ENCODE data around the gene TMEM132D. TPM values are rescaled to one million over a fixed set of nuclear protein-coding genes. Genes with fewer than 3 reads are reported as not detected.

Gene TMEM132D
- total RNA-seq, 2 experiments from 2014 or later, result not detected

DNA sequence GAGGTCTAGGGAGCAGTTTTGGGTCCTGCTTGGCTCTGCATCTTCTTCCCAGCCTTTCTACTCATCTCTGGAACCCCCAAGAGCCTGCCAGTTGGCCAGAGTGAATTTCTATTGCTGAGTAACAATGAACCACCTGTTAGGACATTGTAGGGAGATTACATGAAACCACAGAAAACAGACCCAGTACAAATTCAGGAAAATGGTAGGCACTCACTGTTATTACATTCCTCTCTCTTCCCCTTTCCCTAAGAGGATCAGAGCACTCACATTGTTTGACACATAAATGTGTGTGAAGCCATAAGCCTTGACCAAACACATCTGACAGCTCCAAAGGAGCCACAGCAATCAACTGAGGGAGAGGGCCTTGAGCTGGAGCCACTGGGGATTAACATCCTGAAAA, 216.1 kb downstream of the TMEM132D start:
- DNase-seq (ENCODE audit: low spot score), result no peak
- Histone ChIP-seq H3K79me2 (ENCODE audit: insufficient read depth, low read depth, low read length) (no peaks in the 10 kb centered on the region), H3K4me2 (ENCODE audit: low read length) (no peak overlapping the region), H4K20me1 (ENCODE audit: insufficient read depth, low read length) (no peaks in the 10 kb centered on the region), H3K36me3 (ENCODE audit: insufficient read depth, low read length) (no peaks in the 10 kb centered on the region), H3K9me3 (ENCODE audit: low read length) (no peaks in the 10 kb centered on the region), H3K9me2 (ENCODE audit: insufficient read depth, low read length) (no peaks in the 10 kb centered on the region), H3K27ac (ENCODE audit: low read depth, low read length, poor library complexity, severe bottlenecking) (no peak overlapping the region), H3K4me3 (ENCODE audit: low read depth, low read length, poor library complexity, severe bottlenecking) (no peak overlapping the region), H2AFZ (ENCODE audit: low read length) (no peak overlapping the region), H3K4me1 (ENCODE audit: insufficient read depth, low read length, poor library complexity, severe bottlenecking) (no peaks in the 10 kb centered on the region)
- TF ChIP-seq, protein P1, sequence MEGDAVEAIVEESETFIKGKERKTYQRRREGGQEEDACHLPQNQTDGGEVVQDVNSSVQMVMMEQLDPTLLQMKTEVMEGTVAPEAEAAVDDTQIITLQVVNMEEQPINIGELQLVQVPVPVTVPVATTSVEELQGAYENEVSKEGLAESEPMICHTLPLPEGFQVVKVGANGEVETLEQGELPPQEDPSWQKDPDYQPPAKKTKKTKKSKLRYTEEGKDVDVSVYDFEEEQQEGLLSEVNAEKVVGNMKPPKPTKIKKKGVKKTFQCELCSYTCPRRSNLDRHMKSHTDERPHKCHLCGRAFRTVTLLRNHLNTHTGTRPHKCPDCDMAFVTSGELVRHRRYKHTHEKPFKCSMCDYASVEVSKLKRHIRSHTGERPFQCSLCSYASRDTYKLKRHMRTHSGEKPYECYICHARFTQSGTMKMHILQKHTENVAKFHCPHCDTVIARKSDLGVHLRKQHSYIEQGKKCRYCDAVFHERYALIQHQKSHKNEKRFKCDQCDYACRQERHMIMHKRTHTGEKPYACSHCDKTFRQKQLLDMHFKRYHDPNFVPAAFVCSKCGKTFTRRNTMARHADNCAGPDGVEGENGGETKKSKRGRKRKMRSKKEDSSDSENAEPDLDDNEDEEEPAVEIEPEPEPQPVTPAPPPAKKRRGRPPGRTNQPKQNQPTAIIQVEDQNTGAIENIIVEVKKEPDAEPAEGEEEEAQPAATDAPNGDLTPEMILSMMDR (conservative IDR thresholded peaks at IDR 0.05; ENCODE audit: low read length), result no peak
- TF ChIP-seq EZH2phosphoT487 (IDR thresholded peaks at IDR 0.05; ENCODE audit: borderline replicate concordance, low read depth, low read length), result no peak
- ChIA-PET POLR2A (no interaction called here), CTCF (ENCODE audit: unreplicated experiment) (no interaction called here)
- intact Hi-C loops (cut with micrococcal nuclease; ENCODE audit: unreplicated experiment), result no loop called here
- no TSS peak for BruUV-seq (replicated peaks)

GRCh38 chr12:129681830-129682229, 222.0 kb downstream of the TMEM132D start:
- H3K4me3 ChIP-seq (ENCODE audit: low read depth, low read length, poor library complexity, severe bottlenecking), result no peak overlapping the region
- ChIA-PET POLR2A (no interaction called here), CTCF (ENCODE audit: unreplicated experiment) (no interaction called here)
- no peaks in the 10 kb centered on the region for H3K9me2 ChIP-seq (ENCODE audit: insufficient read depth, low read length)
- no peak for DNase-seq (ENCODE audit: low spot score)
- H3K27ac ChIP-seq (ENCODE audit: low read depth, low read length, poor library complexity, severe bottlenecking), result no peak overlapping the region
- H2AFZ ChIP-seq (ENCODE audit: low read length), result no peak overlapping the region
- TF ChIP-seq EZH2phosphoT487 (IDR thresholded peaks at IDR 0.05; ENCODE audit: borderline replicate concordance, low read depth, low read length), result no peak
- TF ChIP-seq, protein P1 (conservative IDR thresholded peaks at IDR 0.05; ENCODE audit: low read length), result no peak
- intact Hi-C loops (cut with micrococcal nuclease; ENCODE audit: unreplicated experiment), result no loop called here
- no peaks in the 10 kb centered on the region for H3K4me1 ChIP-seq (ENCODE audit: insufficient read depth, low read length, poor library complexity, severe bottlenecking)
- H3K79me2 ChIP-seq (ENCODE audit: insufficient read depth, low read depth, low read length), result no peaks in the 10 kb centered on the region
- no TSS peak for BruUV-seq (replicated peaks)
- H4K20me1 ChIP-seq (ENCODE audit: insufficient read depth, low read length), result no peaks in the 10 kb centered on the region
- no peaks in the 10 kb centered on the region for H3K36me3 ChIP-seq (ENCODE audit: insufficient read depth, low read length)
- H3K4me2 ChIP-seq (ENCODE audit: low read length), result no peak overlapping the region
- H3K9me3 ChIP-seq (ENCODE audit: low read length), result no peaks in the 10 kb centered on the region

GRCh38 chr12:129681151-129681550, 222.7 kb downstream of the TMEM132D start:
- no TSS peak for BruUV-seq (replicated peaks)
- no peak for TF ChIP-seq EZH2phosphoT487 (IDR thresholded peaks at IDR 0.05; ENCODE audit: borderline replicate concordance, low read depth, low read length)
- TF ChIP-seq, protein P1 (conservative IDR thresholded peaks at IDR 0.05; ENCODE audit: low read length), result no peak
- CTCF ChIA-PET (ENCODE audit: unreplicated experiment), result no interaction called here

More at GRCh38 chr12:129681151-129681550, 222.7 kb downstream of the TMEM132D start:
- Histone ChIP-seq H3K27ac (ENCODE audit: low read depth, low read length, poor library complexity, severe bottlenecking) (no peak overlapping the region), H3K36me3 (ENCODE audit: insufficient read depth, low read length) (no peaks in the 10 kb centered on the region), H3K9me3 (ENCODE audit: low read length) (no peaks in the 10 kb centered on the region), H3K4me3 (ENCODE audit: low read depth, low read length, poor library complexity, severe bottlenecking) (no peak overlapping the region), H3K9me2 (ENCODE audit: insufficient read depth, low read length) (no peaks in the 10 kb centered on the region), H3K4me2 (ENCODE audit: low read length) (no peak overlapping the region), H3K79me2 (ENCODE audit: insufficient read depth, low read depth, low read length) (no peaks in the 10 kb centered on the region), H3K4me1 (ENCODE audit: insufficient read depth, low read length, poor library complexity, severe bottlenecking) (no peaks in the 10 kb centered on the region), H4K20me1 (ENCODE audit: insufficient read depth, low read length) (no peaks in the 10 kb centered on the region), H2AFZ (ENCODE audit: low read length) (no peak overlapping the region)
- DNase-seq (ENCODE audit: low spot score), result no peak
- POLR2A ChIA-PET, result no interaction called here
- intact Hi-C loops (cut with micrococcal nuclease; ENCODE audit: unreplicated experiment), result no loop called here

Data from OCI-LY7 (cell line).